SH-SY5Y (cell line): ENCODE data around the gene FEZ2.
A peak's percentile ranks its signal among the peaks of the same experiment; 100 is the strongest.

ENCODE experiments used
- GATA2 ChIP-seq: IDR thresholded peaks from 2 replicates; pipeline ENCODE4 v1.6.1; 2011; ENCODE audit warnings: mild to moderate bottlenecking, low read depth, low read length
- GATA3 ChIP-seq: IDR thresholded peaks from 2 replicates; pipeline ENCODE4 v1.6.1; 2011; ENCODE audit warnings: low read depth, mild to moderate bottlenecking, low read length, moderate library complexity

FEZ2 gene

DNA sequence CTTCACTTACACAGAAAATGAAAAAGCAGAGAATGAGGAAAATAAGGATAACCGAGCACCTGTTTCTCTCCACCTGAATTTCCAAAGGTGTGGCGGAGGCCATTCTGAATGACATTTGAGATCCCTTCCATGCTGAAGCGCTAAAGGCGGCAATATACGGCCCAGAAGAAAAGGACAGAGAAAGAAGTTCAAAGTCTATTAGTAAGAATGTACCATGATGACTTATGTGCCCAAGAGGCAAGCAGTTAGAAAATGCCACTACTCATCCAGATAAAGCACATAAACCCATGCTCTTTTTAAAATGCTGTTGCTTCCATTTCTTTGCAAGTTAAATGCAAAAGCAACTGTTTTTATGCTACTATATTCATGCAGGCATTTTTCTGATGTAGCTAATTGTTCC, 37.2 kb downstream of the FEZ2 start:
- no peak for TF ChIP-seq GATA3
- no peak for TF ChIP-seq GATA2

DNA sequence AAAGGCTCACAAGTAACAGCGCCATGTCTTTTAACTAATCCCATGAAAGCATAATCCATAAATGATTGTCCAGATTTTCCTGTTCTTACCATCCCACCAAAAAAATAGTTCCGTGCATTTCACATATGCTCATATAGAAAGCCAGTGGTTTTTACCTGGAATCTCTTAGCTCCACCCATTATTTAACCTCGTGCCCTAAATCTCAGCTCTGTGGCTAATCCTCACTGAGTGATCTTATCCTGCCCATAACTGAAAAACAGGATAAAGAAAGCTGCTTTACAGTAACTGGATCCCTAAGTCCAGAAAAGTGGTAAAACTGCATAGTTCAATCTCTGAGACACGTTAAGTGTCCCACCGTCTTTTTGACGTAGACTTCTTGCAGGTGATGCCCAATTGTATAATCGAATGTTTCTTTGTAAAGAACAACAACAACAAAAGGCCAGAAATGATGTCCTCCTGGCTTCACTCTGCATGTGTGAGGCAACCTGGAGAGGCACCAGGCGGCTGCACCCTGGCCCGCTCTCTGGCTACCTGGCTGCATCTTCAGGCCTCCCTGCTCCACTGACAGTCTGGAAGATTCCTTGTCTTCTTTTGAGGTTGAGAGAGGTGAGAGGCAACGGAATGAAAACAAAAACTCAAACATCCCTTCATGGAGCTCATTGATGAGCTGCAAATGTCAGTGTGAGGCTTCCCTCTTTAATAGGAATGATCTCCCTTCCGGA, 38.6 kb downstream of the FEZ2 start:
- no peak for TF ChIP-seq GATA3
- TF ChIP-seq GATA2, result no peak

DNA sequence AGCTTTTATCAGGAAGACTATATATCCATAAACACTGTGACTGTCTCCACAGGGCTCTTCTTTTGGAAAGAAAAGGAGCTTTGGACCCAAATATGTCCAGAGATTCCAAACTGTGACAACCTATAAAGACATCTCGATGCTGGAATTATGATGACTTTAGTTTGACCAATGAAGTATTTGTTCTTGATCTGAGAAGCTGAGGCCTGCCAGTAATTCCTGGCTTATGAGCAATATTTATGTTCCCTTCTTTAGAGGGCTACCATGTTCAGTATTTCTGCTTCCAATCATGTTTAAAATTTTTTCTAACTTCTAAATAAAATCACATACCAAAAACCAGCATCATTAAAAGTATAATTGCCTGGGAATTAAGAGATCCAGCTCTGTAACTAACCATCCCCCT, 41.1 kb downstream of the FEZ2 start:
- TF ChIP-seq GATA2 (no peak), GATA3 (no peak)

DNA sequence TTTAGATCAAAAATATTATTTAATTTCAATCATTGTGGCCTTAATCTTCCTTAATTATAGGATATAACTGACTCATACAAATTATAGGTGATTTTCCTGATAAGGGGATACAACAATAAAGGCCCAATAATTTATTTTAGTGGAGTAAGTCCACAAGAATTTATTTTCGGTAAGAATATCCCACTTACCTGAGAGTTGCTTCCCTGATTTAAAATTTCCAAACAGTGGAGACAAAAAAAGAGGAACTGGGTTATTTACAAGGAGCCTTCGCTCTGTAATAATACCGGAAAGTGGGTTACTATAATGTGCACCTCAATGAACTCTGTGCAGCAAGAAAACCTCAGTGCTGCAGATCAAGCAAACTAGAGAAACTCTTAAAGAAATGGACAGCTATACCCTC, 42.2 kb downstream of the FEZ2 start:
- TF ChIP-seq GATA3, result no peak
- TF ChIP-seq GATA2, result no peak

DNA sequence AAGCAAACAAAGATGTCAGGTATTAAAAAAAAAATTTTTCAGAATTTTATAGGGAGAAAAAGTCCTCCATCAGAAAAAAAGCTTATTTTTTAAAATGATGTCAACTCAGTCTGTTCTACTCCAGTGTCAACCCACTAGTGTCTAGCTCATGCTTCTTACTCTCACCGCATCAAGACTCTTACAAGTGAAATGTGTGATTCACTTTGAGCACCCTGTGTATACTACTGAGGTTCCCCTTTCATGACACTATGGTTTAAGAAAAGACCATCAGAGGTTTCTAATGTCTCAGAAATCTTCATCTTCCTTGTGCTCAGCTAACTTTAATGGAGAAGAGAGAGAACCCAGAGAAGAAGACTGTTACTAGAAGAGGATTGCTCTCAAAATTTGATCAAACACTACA, 43.4 kb downstream of the FEZ2 start:
- TF ChIP-seq GATA3 (no peak), GATA2 (no peak)

DNA sequence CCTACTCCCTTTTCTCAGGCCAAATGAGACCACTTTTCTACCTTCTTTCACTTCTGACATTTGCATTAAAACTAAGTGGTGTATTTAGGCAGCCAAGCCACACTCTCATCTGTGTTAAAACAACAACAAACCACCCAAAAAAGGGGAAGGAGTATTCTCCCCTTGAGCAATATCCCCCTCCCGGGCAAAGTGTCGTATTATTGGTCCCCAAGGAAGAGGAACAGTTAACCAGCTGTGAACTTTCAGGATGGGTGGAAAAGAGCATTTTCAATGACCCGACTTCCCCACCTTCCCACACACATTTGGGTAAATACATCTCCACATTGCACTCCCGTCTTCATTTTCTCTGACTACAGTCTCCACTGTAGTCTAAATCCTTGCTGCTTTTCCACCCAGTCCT, 44.3 kb downstream of the FEZ2 start:
- TF ChIP-seq GATA3 (no peak), GATA2 (no peak)

DNA sequence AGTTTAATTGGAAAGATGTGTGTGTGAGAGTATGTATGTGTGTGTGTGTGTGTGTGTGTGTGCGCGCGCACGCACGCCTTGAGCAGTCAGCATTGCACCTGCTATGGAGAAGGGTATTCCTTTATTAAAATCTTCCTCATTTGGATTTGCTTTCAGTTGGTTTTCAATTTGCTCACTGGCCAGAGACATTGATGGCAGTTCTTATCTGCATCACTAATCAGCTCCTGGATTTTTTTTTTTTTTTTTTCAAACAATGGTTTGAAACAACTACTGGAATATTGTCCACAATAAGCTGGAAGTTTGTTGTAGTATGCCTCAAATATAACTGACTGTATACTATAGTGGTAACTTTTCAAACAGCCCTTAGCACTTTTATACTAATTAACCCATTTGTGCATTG, 48.0 kb downstream of the FEZ2 start:
- TF ChIP-seq GATA2 (peak; percentile 91), GATA3 (peak; percentile 94)

DNA sequence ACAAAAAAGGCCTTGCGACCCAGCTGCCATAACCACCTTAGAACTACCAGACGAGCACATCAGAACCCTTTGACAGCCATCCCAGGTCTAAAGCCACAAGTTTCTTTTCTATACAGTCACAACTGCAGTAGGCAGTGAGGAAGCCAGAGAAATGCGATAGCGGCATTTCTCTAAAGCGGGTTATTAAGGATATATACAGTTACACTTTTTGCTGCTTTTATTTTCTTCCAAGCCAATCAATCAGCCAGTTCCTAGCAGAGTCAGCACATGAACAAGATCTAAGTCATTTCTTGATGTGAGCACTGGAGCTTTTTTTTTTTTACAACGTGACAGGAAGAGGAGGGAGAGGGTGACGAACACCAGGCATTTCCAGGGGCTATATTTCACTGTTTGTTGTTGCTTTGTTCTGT, 48.8 kb downstream of the FEZ2 start:
- TF ChIP-seq GATA2 (no peak), GATA3 (no peak)

DNA sequence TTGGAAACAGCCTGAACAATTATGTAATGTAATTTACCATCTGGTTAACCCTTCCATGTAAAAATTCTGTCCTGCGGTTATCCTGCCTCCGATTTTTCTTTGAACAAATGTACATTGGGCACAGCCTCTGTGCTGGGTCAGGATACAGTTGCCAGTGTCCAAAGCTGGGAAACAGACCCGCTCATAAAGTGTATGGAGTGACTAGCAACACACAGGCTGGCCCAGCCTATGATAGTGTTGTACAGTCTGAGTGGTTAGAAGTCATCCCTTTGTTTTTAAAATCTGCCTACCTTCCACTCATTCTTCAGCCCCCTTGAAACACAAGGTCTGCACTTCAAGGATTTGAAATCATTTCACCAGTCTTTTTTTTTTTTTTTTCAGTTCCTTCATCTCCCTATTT, 50.1 kb downstream of the FEZ2 start:
- TF ChIP-seq GATA3, result no peak
- TF ChIP-seq GATA2, result no peak

DNA sequence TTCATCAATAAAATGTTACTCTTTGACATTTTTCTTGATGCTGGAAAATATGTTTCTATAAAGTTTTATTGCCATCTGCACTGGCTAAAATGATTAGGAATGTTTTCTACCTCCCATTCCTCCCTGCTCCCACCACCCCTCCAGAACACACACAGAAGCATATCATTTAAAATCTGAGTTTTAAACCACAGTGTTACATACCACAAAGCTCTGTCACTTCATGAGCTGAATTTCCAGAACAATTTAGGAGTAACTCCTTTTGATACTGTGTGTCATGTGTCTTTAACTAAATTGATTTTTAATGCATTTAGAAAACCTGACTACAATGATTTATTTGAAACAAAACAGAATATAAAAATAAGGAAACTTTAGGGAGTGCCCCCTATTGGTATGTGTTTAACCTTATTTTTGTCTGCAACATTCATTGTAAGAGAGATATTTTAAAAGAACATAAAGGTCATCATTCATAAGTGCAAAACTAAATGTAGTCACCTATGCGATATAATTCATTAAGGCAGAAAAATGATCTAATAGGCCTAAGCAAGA, 52.0 kb downstream of the FEZ2 start:
- TF ChIP-seq GATA2 (no peak), GATA3 (no peak)

DNA sequence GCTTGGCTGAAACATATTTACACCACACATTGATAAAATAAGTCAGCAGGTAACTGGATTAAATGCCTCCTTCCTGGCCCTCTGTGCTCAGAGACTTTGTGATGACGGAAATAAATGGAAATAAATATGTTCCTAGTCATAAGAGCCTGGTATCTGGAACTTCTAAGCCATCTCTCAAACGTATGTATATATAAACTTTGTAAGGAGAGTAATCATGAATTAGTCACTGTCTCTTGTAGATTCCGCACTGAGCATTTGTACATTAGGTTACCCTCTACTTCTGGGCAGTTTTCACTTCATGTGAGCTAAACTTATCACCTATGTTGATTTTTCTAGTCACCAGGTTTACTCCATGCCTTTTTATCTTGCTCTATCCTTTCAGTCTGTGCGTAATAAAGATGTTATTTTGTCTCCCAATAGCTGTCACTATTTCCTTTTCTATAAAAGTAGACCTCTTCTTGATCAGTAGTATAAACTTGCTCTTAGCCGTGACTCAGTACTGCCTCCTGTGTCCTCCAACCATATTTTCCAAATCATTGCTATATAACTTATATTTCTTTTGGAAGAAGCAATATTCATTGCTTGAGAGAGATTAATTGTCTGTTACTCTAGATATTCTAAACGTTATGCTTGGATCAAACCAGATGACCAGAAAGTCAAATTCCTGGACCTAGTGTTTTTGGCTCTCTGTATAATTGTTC, 53.2 kb downstream of the FEZ2 start:
- TF ChIP-seq GATA3, result no peak
- no peak for TF ChIP-seq GATA2

DNA sequence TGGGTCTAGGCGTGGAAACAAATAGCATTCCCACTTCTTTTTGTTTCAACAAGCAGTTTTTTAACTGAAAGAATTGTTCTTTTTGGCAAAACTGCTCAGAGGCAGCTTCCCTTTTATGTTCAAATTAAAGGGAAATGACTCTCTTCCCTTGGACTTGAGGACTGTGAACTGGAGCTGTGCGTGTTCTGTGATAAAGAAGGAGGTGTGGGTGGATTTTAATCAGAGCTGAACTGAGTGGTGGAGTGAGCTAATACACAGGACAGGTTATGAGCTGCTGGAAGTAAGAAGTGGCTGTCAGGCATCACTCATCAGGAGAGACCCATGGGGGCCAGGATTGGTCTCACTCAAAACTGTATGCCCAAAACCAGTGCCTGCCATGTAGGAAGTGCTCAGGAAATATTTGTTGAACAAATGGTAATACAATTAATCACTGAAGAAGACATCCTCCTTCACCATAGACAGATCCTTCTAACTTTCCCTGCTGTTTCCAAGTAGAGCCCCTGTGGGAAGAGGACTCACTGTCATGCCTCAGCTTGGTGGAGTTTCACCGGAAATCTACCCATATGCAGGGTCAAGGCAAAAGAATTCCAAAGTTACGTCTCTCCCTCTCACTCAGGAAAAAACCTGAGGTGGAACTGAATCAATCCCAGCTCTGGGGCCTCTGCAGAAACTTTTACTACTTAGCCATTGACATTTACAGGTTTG, 55.9 kb downstream of the FEZ2 start:
- no peak for TF ChIP-seq GATA3
- TF ChIP-seq GATA2, result no peak

DNA sequence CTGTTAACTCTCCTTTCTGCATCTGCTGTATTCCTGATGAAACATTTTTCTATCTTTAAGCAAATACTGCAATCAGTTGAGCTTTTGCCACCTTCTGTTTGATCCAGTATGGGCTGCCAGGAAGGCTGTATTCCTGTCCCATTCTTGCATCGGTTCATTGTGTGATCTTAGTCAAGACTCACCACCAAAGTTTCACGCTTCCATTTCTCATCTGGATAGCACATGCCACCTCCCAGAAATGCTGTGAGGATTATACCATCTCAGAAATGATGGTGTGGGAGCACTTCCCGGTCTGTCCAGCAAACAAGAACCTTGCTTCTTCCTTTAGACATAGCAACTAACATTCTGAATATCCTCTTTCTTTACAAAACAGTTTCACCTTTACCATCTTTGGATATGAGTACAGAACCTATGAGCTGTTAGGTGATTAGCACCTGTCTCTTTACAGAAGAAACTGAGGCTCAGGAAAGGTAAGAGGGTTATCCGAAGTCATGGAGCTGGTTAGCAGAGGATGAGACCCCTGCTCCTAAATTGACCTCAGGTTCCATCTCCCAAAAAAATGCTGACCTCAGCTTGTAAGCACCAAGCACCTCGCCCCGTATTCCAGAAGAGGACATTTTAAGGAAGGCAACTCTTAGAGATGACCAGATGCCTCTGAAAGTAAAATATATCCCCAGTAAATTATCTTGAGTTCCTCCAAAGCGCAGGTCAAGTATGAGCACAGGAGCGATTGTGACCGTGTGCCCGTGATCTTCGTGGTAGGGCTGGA, 56.8 kb downstream of the FEZ2 start:
- TF ChIP-seq GATA3, result no peak
- no peak for TF ChIP-seq GATA2

DNA sequence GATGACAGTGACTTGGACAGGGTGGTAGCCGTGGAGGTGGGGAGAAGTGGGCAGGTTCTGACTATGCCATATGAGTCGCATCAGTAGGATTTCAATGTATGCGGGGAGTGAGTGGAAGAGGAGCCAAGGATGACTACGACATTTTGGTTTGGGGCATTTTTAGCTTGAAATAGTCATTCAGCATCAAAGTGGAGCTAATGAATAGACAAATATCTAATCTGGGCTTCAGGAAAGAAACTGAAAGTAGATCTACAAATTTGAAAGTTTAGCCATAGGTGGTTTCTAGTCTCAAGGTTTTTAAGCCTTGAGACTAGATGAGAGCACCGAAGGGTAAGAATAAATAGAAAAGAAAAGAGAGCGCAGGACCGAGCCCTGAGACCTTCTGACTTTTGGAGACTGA, 58.3 kb downstream of the FEZ2 start:
- TF ChIP-seq GATA3 (no peak), GATA2 (no peak)

DNA sequence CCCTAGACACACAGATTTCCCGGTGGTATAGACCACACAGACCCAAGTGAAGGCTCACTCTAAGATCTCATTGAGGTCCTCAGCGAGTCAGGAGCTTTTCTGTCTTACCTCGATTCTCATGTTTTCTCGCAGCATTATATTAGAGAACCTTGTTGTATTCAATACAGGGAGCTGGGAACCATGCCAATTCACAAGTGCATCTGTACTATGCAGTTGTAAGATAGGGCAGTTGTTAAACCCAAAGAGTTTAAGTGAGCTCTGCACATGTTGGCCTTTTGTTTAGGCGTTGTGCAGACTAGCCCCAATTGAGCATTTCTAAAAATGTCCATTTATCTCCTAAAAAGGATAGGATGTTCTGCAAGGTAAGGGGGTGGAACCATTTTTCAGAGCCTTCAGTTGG, 59.6 kb downstream of the FEZ2 start:
- TF ChIP-seq GATA3 (no peak), GATA2 (no peak)
